Sigmoid colon (tissue), 7 donors: ENCODE measurements around the gene CDK15. TPM values are rescaled to one million over a fixed set of nuclear protein-coding genes. Genes with fewer than 3 reads are reported as not detected.

Experiments used
- DNase-seq: peaks from one replicate; pipeline ENCODE4 v3.0.0-alpha.2; 2019
- H3K27ac ChIP-seq, 4 donors: fragments of 200-600 bp; sonication (generic); one replicate each; pipeline ENCODE4 v1.5.1; 2016 to 2019; ENCODE audit warnings: mild to moderate bottlenecking in 1 of 4
- H3K27me3 ChIP-seq, 3 donors: fragments of 200-600 bp; sonication (generic); one replicate each; pipeline ENCODE4 v1.5.1; 2019; ENCODE audit warnings: mild to moderate bottlenecking in 1 of 3
- H3K36me3 ChIP-seq, 4 donors: fragments of 200-600 bp; sonication (generic); one replicate each; pipeline ENCODE4 v1.5.1; 2016 to 2019
- H3K4me1 ChIP-seq, 4 donors: fragments of 200-600 bp; sonication (generic); one replicate each; pipeline ENCODE4 v1.5.1; 2017 to 2019
- H3K4me3 ChIP-seq, 4 donors: fragments of 200-600 bp; sonication (generic); one replicate each; pipeline ENCODE4 v1.5.1; 2017 to 2019; ENCODE audit warnings: mild to moderate bottlenecking in 2 of 4, moderate library complexity in 1 of 4
- H3K9me3 ChIP-seq, 4 donors: fragments of 200-600 bp in 3 of 4; sonication (generic) in 3 of 4; one replicate each; pipeline versions ENCODE4 v1.5.1 to v1.6.1; 2013 to 2019
- EP300 ChIP-seq, 4 donors: sonication (generic); formaldehyde crosslinking; IDR thresholded peaks; one replicate each; pipeline ENCODE4 v1.6.1; 2017; ENCODE audit warnings: antibody characterized with exemption in 4 of 4
- POLR2A ChIP-seq, 2 donors: fragments of 450-650 bp; IDR thresholded peaks; one replicate each; pipeline ENCODE4 v1.6.1; 2016; ENCODE audit warnings: antibody characterized with exemption in 2 of 2, mild to moderate bottlenecking in 2 of 2, moderate library complexity in 2 of 2
- POLR2AphosphoS5 ChIP-seq, 4 donors: sonication (generic); formaldehyde crosslinking; IDR thresholded peaks; one replicate each; pipeline ENCODE4 v1.6.1; 2017; ENCODE audit warnings: antibody characterized with exemption in 4 of 4
- WGBS, 2 donors: extraction: QIAGEN DNeasy Blood & Tissue Kit; methylation state at CpG; one replicate each; pipeline ENCODE4 v1.1.7; 2013; 5-methylcytosine and 5-hydroxymethylcytosine counted together
- intact Hi-C: fragments of 100-400 bp; cut with DNase I; formaldehyde crosslinking; loops from one replicate; pipeline ENCODE4 v1.15.1; 2023
- polyA plus RNA-seq, 3 donors: library from polyadenylated mRNA; stranded (reverse); fragments of 200-250 nt; gene quantifications; one replicate each; pipeline ENCODE4 v1.2.3, GENCODE V29; 2013
- total RNA-seq, 4 donors: library from RNA; depleted of rRNA; stranded (reverse); fragments of >200 nt; gene quantifications; one replicate each; pipeline ENCODE4 v1.1.0, GENCODE V29; 2016
- TF ChIP-seq, protein P1 (sequence below), 4 experiments: fragments of 450-650 bp in 3 of 4; fragments of 200-600 bp in 1 of 4; IDR thresholded peaks; one replicate each; pipeline ENCODE4 v1.5.1; 2016 to 2019; ENCODE audit warnings: antibody characterized with exemption in 4 of 4, mild to moderate bottlenecking in 3 of 4, moderate library complexity in 2 of 4
- donor health status: healthy with polysubstance abuse.
- donor health status: Bipolar disorder and iron deficiency.
- donor health status: healthy.

The CDK15 gene
- total and polyA plus RNA-seq, 7 donors: 0.12 to 0.81 (median 0.55) TPM; not detected in 1

GRCh38 chr2:201908901-201909300 lies 102.6 kb downstream of the CDK15 start:
- Histone ChIP-seq H3K4me3 (no peak overlapping the region), H3K9me3 (no peaks in the 10 kb centered on the region), H3K27me3 (no peaks in the 10 kb centered on the region), H3K27ac (no peak overlapping the region), H3K36me3 (no peaks in the 10 kb centered on the region), H3K4me1 (peaks cover 0 to 19% (median 12%) of the 10 kb centered on the region in 4 donors)
- no peak for DNase-seq
- 62 to 78% methylated on average over 2 of the region's 2 CpGs for WGBS, 2 donors
- intact Hi-C loops: no loop called here
- TF ChIP-seq POLR2AphosphoS5 (IDR thresholded peaks at IDR 0.05) (no peak), EP300 (IDR thresholded peaks at IDR 0.05) (no peak), POLR2A (IDR thresholded peaks at IDR 0.05) (no peak)
- TF ChIP-seq, protein P1, sequence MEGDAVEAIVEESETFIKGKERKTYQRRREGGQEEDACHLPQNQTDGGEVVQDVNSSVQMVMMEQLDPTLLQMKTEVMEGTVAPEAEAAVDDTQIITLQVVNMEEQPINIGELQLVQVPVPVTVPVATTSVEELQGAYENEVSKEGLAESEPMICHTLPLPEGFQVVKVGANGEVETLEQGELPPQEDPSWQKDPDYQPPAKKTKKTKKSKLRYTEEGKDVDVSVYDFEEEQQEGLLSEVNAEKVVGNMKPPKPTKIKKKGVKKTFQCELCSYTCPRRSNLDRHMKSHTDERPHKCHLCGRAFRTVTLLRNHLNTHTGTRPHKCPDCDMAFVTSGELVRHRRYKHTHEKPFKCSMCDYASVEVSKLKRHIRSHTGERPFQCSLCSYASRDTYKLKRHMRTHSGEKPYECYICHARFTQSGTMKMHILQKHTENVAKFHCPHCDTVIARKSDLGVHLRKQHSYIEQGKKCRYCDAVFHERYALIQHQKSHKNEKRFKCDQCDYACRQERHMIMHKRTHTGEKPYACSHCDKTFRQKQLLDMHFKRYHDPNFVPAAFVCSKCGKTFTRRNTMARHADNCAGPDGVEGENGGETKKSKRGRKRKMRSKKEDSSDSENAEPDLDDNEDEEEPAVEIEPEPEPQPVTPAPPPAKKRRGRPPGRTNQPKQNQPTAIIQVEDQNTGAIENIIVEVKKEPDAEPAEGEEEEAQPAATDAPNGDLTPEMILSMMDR (IDR thresholded peaks at IDR 0.05): no peak

DNA sequence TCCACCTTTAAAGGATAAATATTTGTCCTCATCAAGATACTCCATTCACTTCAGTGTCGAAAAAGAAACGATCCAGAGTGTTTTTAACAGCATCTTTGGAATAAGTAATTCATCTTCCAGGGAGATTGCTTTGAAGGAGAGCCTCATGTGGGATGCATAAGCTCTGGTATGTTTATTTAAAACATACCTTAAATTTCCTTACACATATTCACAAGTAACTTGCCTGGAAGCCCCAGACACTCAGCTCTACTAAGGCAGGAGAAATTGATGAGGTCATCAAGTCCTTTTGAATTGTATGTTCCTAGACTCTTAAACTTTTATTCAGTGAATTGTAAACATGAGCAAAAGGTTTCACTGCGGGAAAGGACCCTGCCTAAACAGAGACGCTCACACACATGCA lies 103.0 kb downstream of the CDK15 start:
- intact Hi-C loops: no loop called here
- H3K4me1 ChIP-seq: peaks cover 0 to 19% (median 12%) of the 10 kb centered on the region in 4 donors
- H3K27me3 ChIP-seq: no peaks in the 10 kb centered on the region
- no peak for TF ChIP-seq POLR2AphosphoS5 (IDR thresholded peaks at IDR 0.05)
- TF ChIP-seq, protein P1 (IDR thresholded peaks at IDR 0.05): no peak
- TF ChIP-seq EP300 (IDR thresholded peaks at IDR 0.05): no peak
- no peak for TF ChIP-seq POLR2A (IDR thresholded peaks at IDR 0.05)
- H3K27ac ChIP-seq: no peak overlapping the region
- DNase-seq: no peak
- no peaks in the 10 kb centered on the region for H3K9me3 ChIP-seq
- H3K4me3 ChIP-seq: no peak overlapping the region
- 76 to 84% methylated on average over 4 of the region's 4 CpGs for WGBS, 2 donors
- H3K36me3 ChIP-seq: no peaks in the 10 kb centered on the region

DNA sequence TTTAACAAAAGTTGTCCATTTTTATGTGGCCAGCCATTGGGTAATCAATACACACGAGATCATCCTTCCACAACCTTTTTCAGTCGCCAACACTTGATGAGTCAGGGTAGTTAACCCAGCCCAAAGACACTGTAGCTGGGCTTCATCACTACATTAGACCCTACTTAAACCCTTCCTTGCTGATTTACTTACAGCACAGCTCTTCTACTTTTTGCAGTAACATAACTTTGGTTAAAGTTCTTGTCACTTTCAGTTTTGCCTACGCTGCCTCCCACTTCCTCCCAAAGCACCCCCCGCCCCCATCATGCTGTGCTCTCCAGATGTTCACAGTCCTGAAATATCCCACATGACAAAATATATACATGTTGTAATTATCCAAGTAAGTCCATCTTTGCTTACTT lies 103.6 kb downstream of the CDK15 start:
- intact Hi-C loops: no loop called here
- Histone ChIP-seq H3K27ac (no peak overlapping the region), H3K36me3 (no peaks in the 10 kb centered on the region), H3K9me3 (no peaks in the 10 kb centered on the region), H3K4me1 (peaks cover 0 to 19% (median 12%) of the 10 kb centered on the region in 4 donors), H3K27me3 (no peaks in the 10 kb centered on the region), H3K4me3 (no peak overlapping the region)
- WGBS, 2 donors: 35 to 72% methylated on average over 4 of the region's 4 CpGs
- no peak for DNase-seq
- no peak for TF ChIP-seq POLR2A (IDR thresholded peaks at IDR 0.05)
- TF ChIP-seq EP300 (IDR thresholded peaks at IDR 0.05): no peak
- TF ChIP-seq POLR2AphosphoS5 (IDR thresholded peaks at IDR 0.05): no peak
- TF ChIP-seq, protein P1 (IDR thresholded peaks at IDR 0.05): no peak

GRCh38 chr2:201911372-201911771 lies 105.0 kb downstream of the CDK15 start:
- Histone ChIP-seq H3K9me3 (no peaks in the 10 kb centered on the region), H3K36me3 (no peaks in the 10 kb centered on the region), H3K4me1 (peaks cover 0 to 19% (median 12%) of the 10 kb centered on the region in 4 donors), H3K27ac (no peak overlapping the region), H3K27me3 (no peaks in the 10 kb centered on the region), H3K4me3 (no peak overlapping the region)
- intact Hi-C loops: no loop called here
- no peak for DNase-seq
- WGBS, 2 donors: 88% methylated on average over 4 of the region's 4 CpGs
- TF ChIP-seq POLR2A (IDR thresholded peaks at IDR 0.05): no peak
- TF ChIP-seq, protein P1 (IDR thresholded peaks at IDR 0.05): no peak
- TF ChIP-seq EP300 (IDR thresholded peaks at IDR 0.05): no peak
- TF ChIP-seq POLR2AphosphoS5 (IDR thresholded peaks at IDR 0.05): no peak

DNA sequence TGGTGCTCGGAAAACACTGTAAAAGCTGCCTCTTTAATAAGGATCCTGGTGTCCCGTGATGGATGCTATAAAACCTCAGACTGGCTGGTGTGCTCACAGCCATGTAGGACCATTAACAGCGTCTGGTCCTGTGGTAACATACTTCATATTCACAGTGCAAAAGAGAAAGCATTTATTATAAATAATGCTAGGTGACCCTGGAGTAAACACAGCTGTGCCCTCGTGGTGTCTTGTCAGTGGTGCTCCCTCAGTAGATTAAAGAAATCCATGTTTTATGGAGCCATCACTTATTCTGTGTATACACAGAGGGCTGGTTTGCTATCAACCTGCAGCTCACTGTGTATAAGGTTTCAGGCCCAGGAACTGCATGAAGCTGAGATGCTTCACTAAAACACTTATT lies 106.9 kb downstream of the CDK15 start:
- Histone ChIP-seq H3K4me3 (no peak overlapping the region), H3K4me1 (peaks cover 0 to 19% (median 12%) of the 10 kb centered on the region in 4 donors), H3K27ac (no peak overlapping the region), H3K27me3 (no peaks in the 10 kb centered on the region), H3K36me3 (no peaks in the 10 kb centered on the region), H3K9me3 (no peaks in the 10 kb centered on the region)
- TF ChIP-seq EP300 (IDR thresholded peaks at IDR 0.05) (no peak), POLR2AphosphoS5 (IDR thresholded peaks at IDR 0.05) (peak in 1 of 4 donors; percentile 12)
- TF ChIP-seq, protein P1 (IDR thresholded peaks at IDR 0.05): no peak
- WGBS, 2 donors: 50 to 64% methylated on average over 4 of the region's 4 CpGs
- DNase-seq: no peak
- intact Hi-C loops: no loop called here
